IMR-90 (cell line): Measurements from ENCODE around the gene HOGA1. TPM values are rescaled to one million over a fixed set of nuclear protein-coding genes. Genes with fewer than 3 reads are reported as not detected.
A peak's percentile ranks its signal among the peaks of the same experiment; 100 is the strongest.

Source experiments
- ATAC-seq: fragments of 200-7000 bp; cut with Tn5 transposase; 2 replicates; pipeline ENCODE4 v1.9.1; 2020; ENCODE audit warnings: low read depth, mild to moderate bottlenecking, moderate library complexity
- BruUV-seq: library from RNA; stranded (reverse); fragments of 400-500 nt; replicated peaks from 2 replicates; lab custom pipeline; 2021; lab: Mats Ljungman, UMichigan
- CTCF ChIA-PET: fragments of 300-600 bp; formaldehyde crosslinking; extraction: SDS; loops from one replicate; lab custom pipeline; 2021; ENCODE audit warnings: antibody characterized with exemption; lab: Yijun Ruan, JAX
- POLR2A ChIA-PET: fragments of 300-600 bp; sonication (Branson Sonifier 250); formaldehyde crosslinking; loops from one replicate; lab custom pipeline; 2022; ENCODE audit warnings: antibody characterized with exemption; ENCODE audit not compliant: unreplicated experiment; lab: Charles Lee
- DNase-seq: peaks from one replicate; pipeline ENCODE4 v3.0.0; 2013
- H2AFZ ChIP-seq: replicated peaks from 2 replicates; pipeline ENCODE3; 2013; ENCODE audit warnings: low read length, mild to moderate bottlenecking; ENCODE audit not compliant: poor library complexity
- H2AK5ac ChIP-seq: 2 replicates; pipeline ENCODE4 v1.6.1; 2013; ENCODE audit warnings: low read depth, low read length, inconsistent platforms
- H2AK9ac ChIP-seq: replicated peaks from 2 replicates; pipeline ENCODE3; 2013; ENCODE audit warnings: mild to moderate bottlenecking, low read depth, low read length, moderate library complexity; ENCODE audit not compliant: poor library complexity
- H2BK120ac ChIP-seq: 2 replicates; pipeline ENCODE4 v1.6.1; 2013; ENCODE audit warnings: low read depth, low read length, inconsistent platforms
- H2BK15ac ChIP-seq: 3 replicates; pipeline ENCODE4 v1.6.1; 2013; ENCODE audit warnings: low read depth, low read length, inconsistent platforms
- H2BK20ac ChIP-seq: 2 replicates; pipeline ENCODE4 v1.6.1; 2013; ENCODE audit warnings: low read depth, mild to moderate bottlenecking, inconsistent platforms, low read length, moderate library complexity
- H2BK5ac ChIP-seq: 2 replicates; pipeline ENCODE4 v1.6.1; 2013; ENCODE audit warnings: mild to moderate bottlenecking, low read depth, low read length, inconsistent platforms; ENCODE audit not compliant: poor library complexity, severe bottlenecking
- H3K14ac ChIP-seq: replicated peaks from 2 replicates; pipeline ENCODE4 v1.6.1; 2013; ENCODE audit warnings: low read depth, low read length, inconsistent platforms
- H3K18ac ChIP-seq: 2 replicates; pipeline ENCODE4 v1.6.1; 2013; ENCODE audit warnings: low read depth, low read length, control low read depth
- H3K23ac ChIP-seq: 2 replicates; pipeline ENCODE4 v1.6.1; 2013; ENCODE audit warnings: low read depth, low read length, inconsistent platforms
- H3K27ac ChIP-seq: 2 replicates; pipeline ENCODE4 v1.5.1; 2013; ENCODE audit warnings: mild to moderate bottlenecking, control low read depth, low read length; ENCODE audit not compliant: insufficient read depth
- H3K27me3 ChIP-seq: 2 replicates; pipeline ENCODE4 v1.6.1; 2013; ENCODE audit warnings: low read length; ENCODE audit not compliant: control insufficient read depth, insufficient read depth
- H3K36me3 ChIP-seq: 2 replicates; pipeline ENCODE4 v1.6.1; 2013; ENCODE audit warnings: low read length, mixed read lengths; ENCODE audit not compliant: control insufficient read depth, insufficient read depth
- H3K4ac ChIP-seq: 2 replicates; pipeline ENCODE4 v1.6.1; 2013; ENCODE audit warnings: low read depth, low read length, inconsistent platforms
- H3K4me1 ChIP-seq: 2 replicates; pipeline ENCODE4 v1.6.1; 2013; ENCODE audit warnings: low read length, mixed read lengths; ENCODE audit not compliant: control insufficient read depth, insufficient read depth
- H3K4me2 ChIP-seq: 2 replicates; pipeline ENCODE4 v1.6.1; 2013; ENCODE audit warnings: low read depth, mild to moderate bottlenecking, control low read depth, low read length, moderate library complexity
- H3K4me3 ChIP-seq: 2 replicates; pipeline ENCODE4 v1.5.1; 2013; ENCODE audit warnings: low read depth, mild to moderate bottlenecking, control low read depth, low read length, moderate library complexity; ENCODE audit not compliant: insufficient read depth
- H3K56ac ChIP-seq: 2 replicates; pipeline ENCODE4 v1.6.1; 2013; ENCODE audit warnings: low read length, inconsistent platforms; ENCODE audit not compliant: insufficient read depth; ENCODE audit errors: extremely low read depth
- H3K79me1 ChIP-seq, 2 experiments: 2 replicates each; pipeline ENCODE4 v1.6.1; 2013; ENCODE audit warnings: low read length in 2 of 2, inconsistent platforms in 1 of 2, low read depth in 1 of 2
- H3K9ac ChIP-seq: 2 replicates; pipeline ENCODE4 v1.6.1; 2013; ENCODE audit warnings: low read depth, low read length, control low read depth
- H3K9me1 ChIP-seq: 2 replicates; pipeline ENCODE4 v1.6.1; 2013; ENCODE audit warnings: low read length, inconsistent platforms; ENCODE audit not compliant: insufficient read depth
- H3K9me3 ChIP-seq: 2 replicates; pipeline ENCODE4 v1.6.1; 2013; ENCODE audit warnings: low read length; ENCODE audit not compliant: control insufficient read depth, insufficient read depth
- H4K20me1 ChIP-seq: 2 replicates; pipeline ENCODE4 v1.6.1; 2013; ENCODE audit warnings: low read length, inconsistent platforms; ENCODE audit not compliant: insufficient read depth
- H4K5ac ChIP-seq: 2 replicates; pipeline ENCODE4 v1.6.1; 2013; ENCODE audit warnings: mild to moderate bottlenecking, low read depth, low read length, control low read depth
- H4K8ac ChIP-seq, 2 experiments: 2 replicates each; pipeline ENCODE4 v1.6.1; 2013; ENCODE audit warnings: low read depth in 2 of 2, low read length in 2 of 2, control low read depth in 1 of 2, inconsistent platforms in 1 of 2
- H4K91ac ChIP-seq: 2 replicates; pipeline ENCODE4 v1.6.1; 2013; ENCODE audit warnings: low read depth, low read length, inconsistent platforms; ENCODE audit not compliant: insufficient read depth
- BHLHE40 ChIP-seq: fragments of 150-350 bp; IDR thresholded peaks from 2 replicates; pipeline ENCODE4 v1.6.1; 2016; ENCODE audit warnings: mild to moderate bottlenecking, low read depth, low read length
- CEBPB ChIP-seq: IDR thresholded peaks from 2 replicates; pipeline ENCODE4 v1.6.1; 2012; ENCODE audit warnings: low read depth, low read length, improper control_type of control experiment
- CHD1 ChIP-seq: IDR thresholded peaks from 2 replicates; pipeline ENCODE4 v1.6.1; 2012; ENCODE audit warnings: low read depth, low read length, improper control_type of control experiment
- CTCF ChIP-seq: conservative IDR thresholded peaks from 2 replicates; pipeline ENCODE4 v1.5.1; 2012; ENCODE audit warnings: mild to moderate bottlenecking, low read depth, low read length, improper control_type of control experiment
- ELK1 ChIP-seq: fragments of 150-350 bp; IDR thresholded peaks from 2 replicates; pipeline ENCODE4 v1.6.1; 2016; ENCODE audit warnings: low read depth, mild to moderate bottlenecking, low read length, moderate library complexity, borderline replicate concordance
- MAFK ChIP-seq: IDR thresholded peaks from 2 replicates; pipeline ENCODE4 v1.6.1; 2012; ENCODE audit warnings: low read depth, low read length, improper control_type of control experiment
- MAZ ChIP-seq: IDR thresholded peaks from 2 replicates; pipeline ENCODE4 v1.6.1; 2012; ENCODE audit warnings: low read depth, mild to moderate bottlenecking, low read length, improper control_type of control experiment, moderate library complexity, borderline replicate concordance
- MXI1 ChIP-seq: IDR thresholded peaks from 2 replicates; pipeline ENCODE4 v1.6.1; 2012; ENCODE audit warnings: low read depth, mild to moderate bottlenecking, low read length, moderate library complexity, borderline replicate concordance
- POLR2A ChIP-seq: IDR thresholded peaks from 2 replicates; pipeline ENCODE4 v1.6.1; 2012; ENCODE audit warnings: mild to moderate bottlenecking, low read depth, low read length
- RCOR1 ChIP-seq: IDR thresholded peaks from 2 replicates; pipeline ENCODE4 v1.6.1; 2012; ENCODE audit warnings: mild to moderate bottlenecking, low read length, improper control_type of control experiment; ENCODE audit not compliant: insufficient replicate concordance
- RFX5 ChIP-seq: IDR thresholded peaks from 2 replicates; pipeline ENCODE4 v1.8.0; 2012; ENCODE audit warnings: low read depth, mild to moderate bottlenecking, low read length, moderate library complexity
- SMC3 ChIP-seq: fragments of 150-350 bp; IDR thresholded peaks from 2 replicates; pipeline ENCODE4 v1.6.1; 2016; ENCODE audit warnings: low read depth, mild to moderate bottlenecking, antibody characterized with exemption, low read length, moderate library complexity
- USF2 ChIP-seq: fragments of 150-350 bp; IDR thresholded peaks from 2 replicates; pipeline ENCODE4 v1.6.1; 2017; ENCODE audit warnings: mild to moderate bottlenecking, antibody characterized with exemption, low read length, low read depth
- WGBS, 2 experiments: methylation state at CpG; one replicate each; pipeline versions ENCODE4 v1.1.5 to v1.1.7; 2013; ENCODE audit warnings: missing lambda C conversion rate in 2 of 2; ENCODE audit not compliant: insufficient read length in 1 of 2; ENCODE audit errors: extremely low coverage in 2 of 2; 5-methylcytosine and 5-hydroxymethylcytosine counted together
- dilution Hi-C: fragments of 300-500 bp; cut with HindIII; formaldehyde crosslinking; loops from one replicate; pipeline ENCODE4 v1.14.3; 2018; ENCODE audit warnings: low sequenced_read_pairs; ENCODE audit not compliant: unreplicated experiment
- in situ Hi-C: fragments of 300-500 bp; cut with MboI; formaldehyde crosslinking; loops from 3 replicates; pipeline ENCODE4 v1.14.3; 2019; ENCODE audit warnings: low sequenced_read_pairs, inconsistent platforms, mixed read lengths
- intact Hi-C: fragments of 100-400 bp; cut with micrococcal nuclease; formaldehyde crosslinking; loops from 2 replicates; pipeline ENCODE4 v1.10.0; 2022
- polyA plus RNA-seq, 3 experiments: library from polyadenylated mRNA; depleted of rRNA; stranded (reverse); fragments of >200 nt; gene quantifications; 2 replicates each; pipeline ENCODE4 v1.2.3, GENCODE V29; 2012; ENCODE audit warnings: low replicate concordance in 1 of 3
- total RNA-seq: library from RNA; depleted of rRNA; stranded (reverse); fragments of >200 nt; gene quantifications from 2 replicates; pipeline ENCODE4 v1.2.3, GENCODE V29; 2012

Gene HOGA1
- total and polyA plus RNA-seq, 2 of the 4 experiments (the other 2 are of a cell fraction), result 0.36 to 0.41 TPM

- BruUV-seq, result no TSS peak
- H2BK120ac ChIP-seq, result peak overlapping the region; percentile 87
- peak overlapping the region; percentile 85 for H4K5ac ChIP-seq
- peaks cover 39% of the 10 kb centered on the region for H3K4me1 ChIP-seq
- H3K14ac ChIP-seq, result peak overlapping the region; percentile 84
- peak overlapping the region; percentile 89 for H2AFZ ChIP-seq
- no peak overlapping the region for H3K4me3 ChIP-seq
- DNase-seq, result peak; percentile 97
- WGBS, 2 experiments, result 37% methylated on average over 2 of the region's 9 CpGs; no CpG with 5 or more reads in 1 of the 2 experiments
- H3K23ac ChIP-seq, result peak overlapping the region; percentile 83
- peak overlapping the region; percentile 90 for H2AK5ac ChIP-seq
- peaks cover 23 to 85% of the 10 kb centered on the region in 2 experiments for H3K79me1 ChIP-seq
- peak overlapping the region; percentile 91 for H4K91ac ChIP-seq
- no peaks in the 10 kb centered on the region for H4K20me1 ChIP-seq
- peak overlapping the region; percentile 73 for H3K56ac ChIP-seq
- H2BK20ac ChIP-seq, result peak overlapping the region; percentile 95
- H3K18ac ChIP-seq, result peak overlapping the region; percentile 90
- ChIA-PET CTCF (interaction anchor here (1.0 kb wide), 1 partner anchor 9 kb away, joined by 4 read pairs; no protein-coding TSS in a partner anchor), POLR2A (interaction anchor here (1.0 kb wide), 1 partner anchor 10 kb away, joined by 3 read pairs; no protein-coding TSS in a partner anchor)
- peak overlapping the region; percentile 97 for H2AK9ac ChIP-seq
- H3K4ac ChIP-seq, result peak overlapping the region; percentile 95
- ATAC-seq, result peak; percentile 43
- peak overlapping the region; percentile 40 for H3K9ac ChIP-seq
- intact Hi-C loops, result no loop called here
- peak overlapping the region; percentile 92 for H3K27ac ChIP-seq
- H3K9me1 ChIP-seq, result peaks cover 16% of the 10 kb centered on the region
- H3K36me3 ChIP-seq, result no peaks in the 10 kb centered on the region
- peak overlapping the region; percentile 83 to 94 for H4K8ac ChIP-seq
- dilution Hi-C loops, result no loop called here
- in situ Hi-C loops, result no loop called here
- H3K9me3 ChIP-seq, result no peaks in the 10 kb centered on the region
- peak overlapping the region; percentile 53; the same call in 2 of the 3 replicates for H2BK15ac ChIP-seq
- H3K4me2 ChIP-seq, result peak overlapping the region; percentile 30
- H2BK5ac ChIP-seq, result peak overlapping the region; percentile 95
- no peaks in the 10 kb centered on the region for H3K27me3 ChIP-seq
- TF ChIP-seq POLR2A (peak; percentile 53; the same call in 1 of the 2 replicates), CHD1 (no peak), BHLHE40 (no peak), MAFK (peak; percentile 81), RFX5 (no peak), CEBPB (no peak), ELK1 (no peak), MXI1 (no peak), RCOR1 (peak; percentile 69), CTCF (no peak), MAZ (peak; percentile 87), USF2 (no peak), SMC3 (no peak)
These were observed 41.8 kb upstream of the HOGA1 start for GRCh38 chr10:97542169-97543024.
